SK-N-SH (cell line): ENCODE results near the gene MYLK.

Experiments
- CTCF ChIP-seq: fragments of 200-600 bp; sonication (generic); IDR thresholded peaks from 2 replicates; pipeline ENCODE4 v1.6.1; 2017; ENCODE audit warnings: antibody characterized with exemption, mild to moderate bottlenecking, moderate library complexity
- JUND ChIP-seq: IDR thresholded peaks from 2 replicates; pipeline ENCODE4 v1.4.0; 2012
- POLR2AphosphoS5 ChIP-seq: IDR thresholded peaks from 2 replicates; pipeline ENCODE4 v1.6.1; 2012; ENCODE audit warnings: low read depth, low read length
- TEAD4 ChIP-seq: IDR thresholded peaks from 2 replicates; pipeline ENCODE4 v1.4.0; 2012; ENCODE audit warnings: mild to moderate bottlenecking, borderline replicate concordance; ENCODE audit not compliant: insufficient read depth

DNA sequence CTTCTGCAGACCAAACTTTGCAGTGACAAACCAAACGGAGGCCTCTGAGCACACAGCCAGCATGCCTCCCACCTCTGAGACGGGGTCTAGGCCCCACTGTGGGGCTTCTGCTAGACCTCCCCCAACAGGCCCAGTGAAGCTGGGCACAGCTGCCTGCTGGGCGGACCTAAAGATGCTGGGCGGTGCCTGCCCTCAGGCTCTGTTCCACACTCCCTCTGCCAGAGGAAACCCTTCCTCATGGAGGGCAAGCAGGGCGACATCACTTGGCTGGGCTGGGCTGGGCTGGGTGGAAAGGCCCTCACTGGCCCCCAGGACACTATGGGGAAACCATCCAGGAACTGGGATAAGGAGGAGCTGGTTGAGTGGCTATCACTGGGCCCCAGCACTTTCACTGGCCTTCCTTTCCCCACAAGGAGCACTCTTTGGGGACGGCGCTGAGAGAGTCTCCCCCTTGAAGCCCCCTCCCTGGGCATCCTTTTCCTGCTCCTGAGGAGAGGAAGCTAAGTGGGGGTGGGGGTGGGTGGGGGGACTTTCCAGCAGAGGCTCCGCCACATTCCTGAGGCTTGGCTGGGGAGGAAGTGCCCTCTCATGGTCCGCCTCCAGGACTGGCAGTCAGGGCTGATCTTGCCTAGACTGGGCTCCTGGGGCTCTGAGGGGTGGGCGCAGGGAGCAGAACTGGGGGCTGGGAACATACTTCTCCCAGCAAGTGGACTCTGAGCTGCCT, 201.2 kb downstream of the MYLK start:
- TF ChIP-seq TEAD4 = no peak
- TF ChIP-seq POLR2AphosphoS5 = no peak
- no peak for TF ChIP-seq CTCF
- no peak for TF ChIP-seq JUND
